A673 (cell line): ENCODE measurements around the gene RASGRF1.

Experiments used
- CTCF ChIP-seq: fragments of 300-800, 200-600 bp; sonication (generic); conservative IDR thresholded peaks from 2 replicates; pipeline ENCODE4 v1.5.1; 2017; ENCODE audit warnings: low read depth, mild to moderate bottlenecking, antibody characterized with exemption, low read length, moderate library complexity, mixed read lengths
- EZH2 ChIP-seq: fragments of 200-600 bp; sonication (generic); IDR thresholded peaks from 2 replicates; pipeline ENCODE4 v1.6.1; 2017; ENCODE audit warnings: borderline replicate concordance, low read depth, mild to moderate bottlenecking, mixed read lengths, antibody characterized with exemption, low read length; ENCODE audit not compliant: poor library complexity, severe bottlenecking

DNA sequence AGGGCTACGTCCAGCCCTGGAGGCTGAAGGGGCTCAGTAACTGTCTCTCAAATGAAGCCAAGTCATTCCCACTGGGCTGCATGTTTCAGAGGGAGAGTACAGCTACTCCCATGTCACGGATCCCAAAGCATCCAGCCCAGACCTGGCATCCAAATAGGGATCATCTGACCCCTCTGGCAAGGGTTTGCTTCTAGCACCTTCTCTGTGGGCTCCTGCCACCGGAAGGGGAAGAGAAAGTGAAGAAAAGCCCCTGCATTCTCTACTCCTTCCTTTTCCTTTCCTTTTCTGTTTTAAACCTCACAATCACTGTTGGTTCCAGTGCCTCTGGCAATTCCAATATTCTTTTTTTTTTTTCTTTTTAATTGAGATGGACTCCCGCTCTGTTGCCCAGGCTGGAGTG is 81.2 kb downstream of the RASGRF1 start:
- no peak for TF ChIP-seq CTCF
- TF ChIP-seq EZH2, result no peak
